Astrocyte (in vitro differentiated cells and primary cell): ENCODE results near the gene DEFB132. TPM values are rescaled to one million over a fixed set of nuclear protein-coding genes. Genes with fewer than 3 reads are reported as not detected.

ENCODE experiments used
- DNase-seq: peaks from one replicate; pipeline ENCODE4 v3.0.0-alpha.2; 2010; ENCODE audit warnings: low read depth
- FAIRE-seq: peaks from 2 replicates; lab custom pipeline; 2011; peaks lifted over from hg19 to GRCh38; lab: Jason Lieb, UNC
- H2AFZ ChIP-seq: 2 replicates; pipeline ENCODE4 v1.6.0; 2012; ENCODE audit warnings: low read depth, low read length, inconsistent platforms
- H3K27ac ChIP-seq: 2 replicates; pipeline ENCODE4 v1.5.1; 2011; ENCODE audit warnings: low read depth, low read length, inconsistent platforms
- H3K27me3 ChIP-seq: 2 replicates; pipeline ENCODE4 v1.6.0; 2011; ENCODE audit warnings: low read length, inconsistent platforms; ENCODE audit not compliant: insufficient read depth
- H3K36me3 ChIP-seq: 2 replicates; pipeline ENCODE4 v1.5.1; 2011; ENCODE audit warnings: low read length, inconsistent platforms; ENCODE audit not compliant: insufficient read depth
- H3K4me1 ChIP-seq: 2 replicates; pipeline ENCODE4 v1.5.1; 2011; ENCODE audit warnings: low read length, inconsistent platforms; ENCODE audit not compliant: insufficient read depth
- H3K4me2 ChIP-seq: 2 replicates; pipeline ENCODE4 v1.6.0; 2012; ENCODE audit warnings: low read length, inconsistent platforms
- H3K4me3 ChIP-seq: 2 replicates; pipeline ENCODE4 v1.5.1; 2011; ENCODE audit warnings: low read depth, mild to moderate bottlenecking, low read length, inconsistent platforms; ENCODE audit not compliant: insufficient read depth
- H3K79me2 ChIP-seq: 2 replicates; pipeline ENCODE4 v1.6.0; 2012; ENCODE audit warnings: mild to moderate bottlenecking, low read length, inconsistent platforms; ENCODE audit not compliant: insufficient read depth
- H3K9ac ChIP-seq: 2 replicates; pipeline ENCODE4 v1.6.0; 2012; ENCODE audit warnings: mild to moderate bottlenecking, low read length, inconsistent platforms
- H3K9me3 ChIP-seq: 2 replicates; pipeline ENCODE4 v1.5.1; 2012; ENCODE audit warnings: low read depth, mild to moderate bottlenecking, low read length, inconsistent platforms; ENCODE audit not compliant: insufficient read depth
- H4K20me1 ChIP-seq: 2 replicates; pipeline ENCODE4 v1.6.0; 2012; ENCODE audit warnings: low read length, inconsistent platforms; ENCODE audit not compliant: insufficient read depth
- H3K27ac Mint-ChIP-seq: one replicate; pipeline ENCODE4 v1.8.0; 2021; ENCODE audit warnings: mild to moderate bottlenecking, mixed read lengths; ENCODE audit not compliant: unreplicated experiment
- H3K27me3 Mint-ChIP-seq: one replicate; pipeline ENCODE4 v1.8.0; 2021; ENCODE audit warnings: low read depth, mixed read lengths; ENCODE audit not compliant: unreplicated experiment
- H3K36me3 Mint-ChIP-seq: one replicate; pipeline ENCODE4 v1.8.0; 2021; ENCODE audit warnings: low read depth, mixed read lengths; ENCODE audit not compliant: unreplicated experiment
- H3K4me1 Mint-ChIP-seq: one replicate; pipeline ENCODE4 v1.8.0; 2021; ENCODE audit warnings: low read depth, mixed read lengths; ENCODE audit not compliant: unreplicated experiment
- H3K4me3 Mint-ChIP-seq: one replicate; pipeline ENCODE4 v1.8.0; 2021; ENCODE audit warnings: mild to moderate bottlenecking, moderate library complexity, mixed read lengths; ENCODE audit not compliant: unreplicated experiment
- H3K9me3 Mint-ChIP-seq: one replicate; pipeline ENCODE4 v1.8.0; 2021; ENCODE audit warnings: mild to moderate bottlenecking, mixed read lengths; ENCODE audit not compliant: unreplicated experiment
- EZH2 ChIP-seq: IDR thresholded peaks from 2 replicates; pipeline ENCODE4 v1.6.1; 2012; ENCODE audit warnings: mild to moderate bottlenecking, low read length, inconsistent platforms; ENCODE audit not compliant: insufficient read depth
- total RNA-seq: library from RNA; stranded (reverse); gene quantifications from 2 replicates; pipeline ENCODE4 v1.2.1, GENCODE V29; 2021
- TF ChIP-seq, protein P1 (sequence below): IDR thresholded peaks from 2 replicates; pipeline ENCODE4 v1.5.1; 2011; ENCODE audit warnings: low read depth, mild to moderate bottlenecking, inconsistent platforms, low read length, moderate library complexity; ENCODE audit not compliant: insufficient read depth

The DEFB132 gene
- total RNA-seq, 1 donor from 2014 or later: not detected

DNA sequence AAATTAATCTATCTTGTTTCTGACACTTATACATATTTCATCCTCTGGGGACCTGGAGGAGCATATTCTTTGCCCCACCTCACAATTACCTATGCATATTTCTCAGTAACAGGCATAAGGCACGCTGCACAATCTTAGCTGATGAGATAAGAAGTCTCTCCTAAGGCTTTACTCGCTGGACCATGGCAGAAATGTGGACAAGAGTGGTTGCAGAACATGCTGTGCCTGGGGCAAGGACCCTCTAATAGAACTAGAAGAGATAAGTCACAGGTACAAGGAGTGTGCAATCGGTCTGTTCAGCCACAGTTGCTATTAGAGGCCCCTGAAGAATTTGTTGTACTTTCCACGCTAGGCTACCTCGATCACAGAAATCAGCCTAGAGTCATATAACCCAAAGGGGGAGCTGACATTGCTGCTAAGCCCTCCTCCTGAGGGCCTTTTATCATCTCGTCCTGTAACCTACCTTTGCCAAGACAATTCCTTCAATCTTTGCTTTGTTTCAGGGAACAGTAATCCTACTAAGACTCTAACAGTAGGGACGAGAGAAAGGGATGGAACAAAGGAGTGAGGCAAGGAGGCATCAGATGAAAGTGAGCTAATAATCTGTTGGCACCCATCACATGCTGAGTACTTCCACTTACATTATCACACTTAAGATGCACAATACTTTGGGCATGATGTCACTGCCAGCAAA is 46.6 kb upstream of the DEFB132 start:
- Histone ChIP-seq H3K79me2 (no peaks in the 10 kb centered on the region), H3K4me2 (no peak overlapping the region)

DNA sequence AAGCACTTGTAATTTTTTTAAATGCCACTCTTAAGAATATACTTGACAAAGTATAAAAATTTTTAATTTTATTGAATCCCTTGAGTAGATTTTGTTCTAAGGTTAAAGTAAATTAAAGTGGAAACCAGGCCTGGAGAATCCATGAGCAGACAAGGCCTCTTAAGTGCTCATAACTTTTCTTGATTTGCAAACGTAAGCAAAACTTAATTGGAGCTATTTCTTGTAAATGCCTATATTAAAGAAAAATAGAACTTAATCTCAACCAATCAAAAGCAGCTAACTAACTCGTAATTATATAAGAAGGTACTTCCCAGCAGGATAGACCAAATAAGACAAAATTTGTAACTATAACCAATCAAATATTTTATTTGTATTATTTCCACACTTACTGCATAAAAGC is 43.1 kb upstream of the DEFB132 start:
- no peaks in the 10 kb centered on the region for H3K9me3 Mint-ChIP-seq
- Histone ChIP-seq H3K4me1 (no peaks in the 10 kb centered on the region), H3K27ac (no peak overlapping the region), H3K79me2 (no peaks in the 10 kb centered on the region), H4K20me1 (no peaks in the 10 kb centered on the region), H3K4me2 (no peak overlapping the region), H3K9ac (no peak overlapping the region), H3K4me3 (no peak overlapping the region), H3K27me3 (peaks cover 9% of the 10 kb centered on the region), H2AFZ (no peak overlapping the region), H3K36me3 (no peaks in the 10 kb centered on the region), H3K9me3 (no peaks in the 10 kb centered on the region)
- peaks cover 42% of the 10 kb centered on the region for H3K27me3 Mint-ChIP-seq
- FAIRE-seq (no peak), DNase-seq (no peak)
- H3K27ac Mint-ChIP-seq: no peak overlapping the region
- no peaks in the 10 kb centered on the region for H3K36me3 Mint-ChIP-seq
- TF ChIP-seq, protein P1, sequence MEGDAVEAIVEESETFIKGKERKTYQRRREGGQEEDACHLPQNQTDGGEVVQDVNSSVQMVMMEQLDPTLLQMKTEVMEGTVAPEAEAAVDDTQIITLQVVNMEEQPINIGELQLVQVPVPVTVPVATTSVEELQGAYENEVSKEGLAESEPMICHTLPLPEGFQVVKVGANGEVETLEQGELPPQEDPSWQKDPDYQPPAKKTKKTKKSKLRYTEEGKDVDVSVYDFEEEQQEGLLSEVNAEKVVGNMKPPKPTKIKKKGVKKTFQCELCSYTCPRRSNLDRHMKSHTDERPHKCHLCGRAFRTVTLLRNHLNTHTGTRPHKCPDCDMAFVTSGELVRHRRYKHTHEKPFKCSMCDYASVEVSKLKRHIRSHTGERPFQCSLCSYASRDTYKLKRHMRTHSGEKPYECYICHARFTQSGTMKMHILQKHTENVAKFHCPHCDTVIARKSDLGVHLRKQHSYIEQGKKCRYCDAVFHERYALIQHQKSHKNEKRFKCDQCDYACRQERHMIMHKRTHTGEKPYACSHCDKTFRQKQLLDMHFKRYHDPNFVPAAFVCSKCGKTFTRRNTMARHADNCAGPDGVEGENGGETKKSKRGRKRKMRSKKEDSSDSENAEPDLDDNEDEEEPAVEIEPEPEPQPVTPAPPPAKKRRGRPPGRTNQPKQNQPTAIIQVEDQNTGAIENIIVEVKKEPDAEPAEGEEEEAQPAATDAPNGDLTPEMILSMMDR: no peak
- TF ChIP-seq EZH2: no peak
- H3K4me3 Mint-ChIP-seq: no peak overlapping the region
- no peaks in the 10 kb centered on the region for H3K4me1 Mint-ChIP-seq

More for the DNA sequence above, 46.6 kb upstream of the DEFB132 start:
- Histone ChIP-seq H3K36me3 (no peaks in the 10 kb centered on the region), H3K4me3 (no peak overlapping the region), H3K27me3 (peaks cover 9% of the 10 kb centered on the region), H3K9ac (no peak overlapping the region), H3K27ac (no peak overlapping the region), H3K4me1 (no peaks in the 10 kb centered on the region), H3K9me3 (no peaks in the 10 kb centered on the region), H2AFZ (no peak overlapping the region), H4K20me1 (no peaks in the 10 kb centered on the region)
- DNase-seq (no peak), FAIRE-seq (no peak)
- H3K36me3 Mint-ChIP-seq: no peaks in the 10 kb centered on the region
- TF ChIP-seq, protein P1: no peak
- TF ChIP-seq EZH2: no peak
- no peaks in the 10 kb centered on the region for H3K9me3 Mint-ChIP-seq
- H3K4me3 Mint-ChIP-seq: no peak overlapping the region
- no peaks in the 10 kb centered on the region for H3K4me1 Mint-ChIP-seq
- peak overlapping the region; percentile 14 for H3K27ac Mint-ChIP-seq
- H3K27me3 Mint-ChIP-seq: peaks cover 28% of the 10 kb centered on the region

DNA sequence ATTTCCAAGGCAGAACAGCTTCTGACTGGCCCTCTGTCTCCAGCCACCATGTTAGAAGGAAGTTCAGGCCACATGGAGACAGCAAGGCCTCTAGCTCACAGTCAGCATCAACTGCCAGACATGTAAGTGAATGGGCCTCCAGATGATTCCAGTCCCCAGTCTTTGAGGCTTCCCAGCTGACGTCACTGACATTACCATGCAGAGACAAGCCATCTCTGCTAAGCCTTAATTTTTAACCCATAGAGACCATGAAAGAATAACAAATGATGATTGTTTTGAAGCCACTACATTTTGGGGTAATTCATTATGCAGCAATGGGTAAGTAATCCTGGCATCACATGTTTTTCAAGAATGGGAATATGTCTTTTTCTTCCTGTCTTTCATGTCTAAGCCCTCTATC is 41.7 kb upstream of the DEFB132 start:
- Histone ChIP-seq H3K9me3 (no peaks in the 10 kb centered on the region), H3K9ac (no peak overlapping the region), H3K27me3 (peaks cover 3% of the 10 kb centered on the region), H3K4me3 (no peak overlapping the region), H2AFZ (no peak overlapping the region), H3K4me2 (no peak overlapping the region), H3K36me3 (no peaks in the 10 kb centered on the region), H3K79me2 (no peaks in the 10 kb centered on the region), H3K27ac (no peak overlapping the region), H4K20me1 (no peaks in the 10 kb centered on the region), H3K4me1 (no peaks in the 10 kb centered on the region)
- no peak overlapping the region for H3K27ac Mint-ChIP-seq
- no peaks in the 10 kb centered on the region for H3K9me3 Mint-ChIP-seq
- no peaks in the 10 kb centered on the region for H3K4me1 Mint-ChIP-seq
- FAIRE-seq (no peak), DNase-seq (no peak)
- TF ChIP-seq, protein P1: no peak
- no peak for TF ChIP-seq EZH2
- no peak overlapping the region for H3K4me3 Mint-ChIP-seq
- peaks cover 51% of the 10 kb centered on the region for H3K27me3 Mint-ChIP-seq
- H3K36me3 Mint-ChIP-seq: no peaks in the 10 kb centered on the region
